Pancreas (tissue), 10 donors: ENCODE measurements around the gene ACOX3. TPM values are rescaled to one million over a fixed set of nuclear protein-coding genes. Genes with fewer than 3 reads are reported as not detected.

ENCODE experiments used
- ATAC-seq, 4 donors: fragments of 200-7000 bp; cut with Tn5 transposase; one replicate each; pipeline versions ENCODE4 v1.8.0 to v1.9.1; 2020; ENCODE audit warnings: mild to moderate bottlenecking in 4 of 4, moderate library complexity in 4 of 4
- DNase-seq, 6 donors: peaks; one replicate each; pipeline ENCODE4 v3.0.0-alpha.2; 2020
- FAIRE-seq: peaks from 2 replicates; lab custom pipeline; 2012; peaks lifted over from hg19 to GRCh38; lab: Jason Lieb, UNC
- H3K27ac ChIP-seq, 4 donors: fragments of 200-600 bp; sonication (generic); 1 replicate in 3 of 4; 2 replicates in 1 of 4; pipeline versions ENCODE4 v1.5.0 to v1.8.0; 2020
- H3K27me3 ChIP-seq, 4 donors: fragments of 200-600 bp; one replicate each; pipeline ENCODE4 v1.8.0; 2021
- H3K36me3 ChIP-seq, 3 donors: fragments of 200-600 bp; sonication (generic) in 1 of 3; one replicate each; pipeline versions ENCODE4 v1.5.0 to v1.8.0; 2020 to 2021
- H3K4me1 ChIP-seq, 3 donors: fragments of 200-600 bp; one replicate each; pipeline ENCODE4 v1.8.0; 2021
- H3K4me3 ChIP-seq, 4 donors: fragments of 200-600 bp; sonication (generic) in 2 of 4; one replicate each; pipeline versions ENCODE4 v1.5.0 to v1.8.0; 2020 to 2021
- H3K9me3 ChIP-seq, 4 donors: fragments of 200-600 bp; one replicate each; pipeline ENCODE4 v1.8.0; 2021
- WGBS, 2 donors: extraction: QIAGEN DNeasy Blood & Tissue Kit; methylation state at CpG; one replicate each; pipeline ENCODE4 v1.1.7; 2013; 5-methylcytosine and 5-hydroxymethylcytosine counted together
- intact Hi-C, 3 donors: fragments of 100-400 bp; cut with DNase I; formaldehyde crosslinking; loops; one replicate each; pipeline versions ENCODE4 v1.11.1 to v1.14.2; 2022
- polyA plus RNA-seq, 2 donors: library from polyadenylated mRNA; stranded (reverse); fragments of 200-250 nt; gene quantifications; one replicate each; pipeline ENCODE4 v1.2.3, GENCODE V29; 2013
- total RNA-seq, 6 donors: library from RNA; stranded (reverse); fragmentation: NEBNext Ultra II Directional in 4 of 6; extraction: Animal tissue kit (Norgen Biotek cat#: 25700) in 4 of 6; gene quantifications; one replicate each; pipeline versions ENCODE4 v1.2.1 to v1.2.4, GENCODE V29; 2021 to 2023
- TF ChIP-seq, protein P1 (sequence below), 4 donors: fragments of 200-600 bp; sonication (generic) in 3 of 4; IDR thresholded peaks; one replicate each; pipeline versions ENCODE4 v1.5.0 to v1.8.0; 2021; ENCODE audit warnings: antibody characterized with exemption in 4 of 4
- donor health status: healthy with polysubstance abuse.
- donor health status: DM: no; HTN: no; CAD: no; lungs with moderate emphysema.
- donor health status: DM: no; HTN: no; CAD: no.
- donor health status: control.
- donor health status: control.
- donor health status: Bipolar disorder and iron deficiency.
- donor health status: DM: yes; HTN: yes; CAD: no.
- donor health status: DM: no; HTN: no; CAD: no.
- donor health status: DM: no; HTN: no; CAD: no.
- donor health status: DM: yes; HTN: yes; CAD: no.

The ACOX3 gene
- total and polyA plus RNA-seq, 8 donors, result 16.1 to 24.8 (median 18.6) TPM

DNA sequence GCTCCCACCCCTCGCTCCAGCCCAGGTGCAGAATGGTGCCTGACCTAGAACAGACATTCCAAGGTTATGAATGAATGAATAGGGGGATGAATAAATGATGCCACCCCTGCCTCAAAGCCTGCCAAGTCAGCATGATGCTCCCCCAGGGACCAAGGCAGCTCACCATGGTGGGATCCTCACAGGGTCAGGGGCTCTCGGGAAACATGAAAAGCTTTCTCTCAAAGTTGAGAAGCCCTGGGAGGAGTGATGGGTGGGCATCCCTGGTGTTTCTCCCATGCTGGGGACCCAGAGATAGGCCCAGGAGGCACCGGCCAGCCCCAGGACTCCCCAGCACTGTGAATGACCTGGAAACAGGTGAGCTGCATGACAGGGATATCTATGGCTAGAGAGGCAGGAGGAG is 112.1 kb downstream of the ACOX3 start:
- peak in 1 of 6 donors; percentile 6 for DNase-seq
- TF ChIP-seq, protein P1, sequence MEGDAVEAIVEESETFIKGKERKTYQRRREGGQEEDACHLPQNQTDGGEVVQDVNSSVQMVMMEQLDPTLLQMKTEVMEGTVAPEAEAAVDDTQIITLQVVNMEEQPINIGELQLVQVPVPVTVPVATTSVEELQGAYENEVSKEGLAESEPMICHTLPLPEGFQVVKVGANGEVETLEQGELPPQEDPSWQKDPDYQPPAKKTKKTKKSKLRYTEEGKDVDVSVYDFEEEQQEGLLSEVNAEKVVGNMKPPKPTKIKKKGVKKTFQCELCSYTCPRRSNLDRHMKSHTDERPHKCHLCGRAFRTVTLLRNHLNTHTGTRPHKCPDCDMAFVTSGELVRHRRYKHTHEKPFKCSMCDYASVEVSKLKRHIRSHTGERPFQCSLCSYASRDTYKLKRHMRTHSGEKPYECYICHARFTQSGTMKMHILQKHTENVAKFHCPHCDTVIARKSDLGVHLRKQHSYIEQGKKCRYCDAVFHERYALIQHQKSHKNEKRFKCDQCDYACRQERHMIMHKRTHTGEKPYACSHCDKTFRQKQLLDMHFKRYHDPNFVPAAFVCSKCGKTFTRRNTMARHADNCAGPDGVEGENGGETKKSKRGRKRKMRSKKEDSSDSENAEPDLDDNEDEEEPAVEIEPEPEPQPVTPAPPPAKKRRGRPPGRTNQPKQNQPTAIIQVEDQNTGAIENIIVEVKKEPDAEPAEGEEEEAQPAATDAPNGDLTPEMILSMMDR (IDR thresholded peaks at IDR 0.05), result no peak
- FAIRE-seq, result no peak

DNA sequence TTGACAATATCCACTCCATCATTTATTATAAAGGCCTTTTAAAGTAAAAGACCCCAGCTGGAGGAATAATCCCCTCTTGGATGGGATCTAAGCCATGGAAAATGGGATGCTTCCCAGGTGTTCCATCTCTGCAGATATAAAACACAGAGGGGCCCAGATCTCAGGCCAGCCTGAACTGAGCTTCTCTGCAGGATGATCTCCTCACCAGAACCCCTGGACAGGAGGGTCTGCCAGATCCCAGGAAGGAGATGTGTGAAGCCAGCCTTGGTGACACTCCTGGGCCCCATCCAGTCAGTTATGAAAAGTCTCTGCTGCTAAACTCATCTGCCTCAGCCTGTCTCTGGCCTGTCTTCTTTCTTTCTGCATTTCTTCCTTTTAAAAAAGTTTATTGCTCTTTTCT is 114.3 kb downstream of the ACOX3 start:
- Histone ChIP-seq H3K4me3 (no peak overlapping the region), H3K9me3 (no peaks in the 10 kb centered on the region), H3K27me3 (no peaks in the 10 kb centered on the region), H3K27ac (no peak overlapping the region), H3K4me1 (no peaks in the 10 kb centered on the region), H3K36me3 (no peaks in the 10 kb centered on the region)
- intact Hi-C loops, result no loop called here
- no peak for DNase-seq
- no peak for FAIRE-seq
- TF ChIP-seq, protein P1 (IDR thresholded peaks at IDR 0.05), result no peak
- no peak for ATAC-seq

More for the DNA sequence above, 112.1 kb downstream of the ACOX3 start:
- Histone ChIP-seq H3K27ac (no peak overlapping the region), H3K4me1 (no peaks in the 10 kb centered on the region), H3K4me3 (no peak overlapping the region), H3K9me3 (no peaks in the 10 kb centered on the region), H3K36me3 (no peaks in the 10 kb centered on the region), H3K27me3 (no peaks in the 10 kb centered on the region)
- ATAC-seq, result no peak
- WGBS, 2 donors, result 72 to 74% methylated on average over 3 of the region's 3 CpGs
- intact Hi-C loops, result no loop called here

DNA sequence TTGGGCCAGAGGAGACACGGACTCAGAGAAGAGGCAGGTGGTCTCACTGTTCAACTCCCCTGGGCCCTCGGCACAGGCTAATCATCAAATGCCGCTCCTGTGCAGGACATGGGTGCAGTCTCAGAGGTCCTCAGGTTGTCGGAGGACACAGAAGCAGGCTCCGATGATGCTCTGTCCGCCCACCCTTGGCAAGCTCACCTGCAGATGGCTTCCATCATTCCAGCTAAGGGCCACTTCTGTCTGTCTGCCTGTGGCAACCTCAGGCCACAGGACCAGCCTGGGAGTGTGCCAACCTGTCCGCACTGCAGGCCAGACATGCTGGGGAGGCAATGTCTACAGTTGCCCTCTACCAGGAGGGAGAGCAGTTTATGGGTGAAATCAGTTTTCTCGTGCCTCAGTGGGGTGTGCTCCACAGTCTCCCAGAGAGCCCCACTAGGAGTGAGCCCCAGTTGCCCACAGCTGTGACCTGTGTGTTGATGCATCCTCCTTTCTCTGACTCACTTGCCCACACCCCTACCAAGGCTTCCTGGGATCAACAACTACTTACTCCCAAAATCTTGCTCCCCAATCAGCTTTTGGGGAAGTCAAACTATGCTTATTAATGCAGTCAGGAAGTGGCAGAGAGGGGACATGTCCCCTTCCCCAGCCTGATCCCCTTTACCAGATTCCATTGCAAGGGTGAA is 115.1 kb downstream of the ACOX3 start:
- no peak for FAIRE-seq
- no peak for ATAC-seq
- Histone ChIP-seq H3K4me1 (no peaks in the 10 kb centered on the region), H3K4me3 (no peak overlapping the region), H3K27me3 (no peaks in the 10 kb centered on the region), H3K9me3 (no peaks in the 10 kb centered on the region), H3K36me3 (no peaks in the 10 kb centered on the region), H3K27ac (no peak overlapping the region)
- intact Hi-C loops, result no loop called here
- TF ChIP-seq, protein P1 (IDR thresholded peaks at IDR 0.05), result no peak
- peak in 2 of 6 donors; percentile 25 to 41 for DNase-seq
- WGBS, 2 donors, result 69 to 73% methylated on average over 8 of the region's 8 CpGs

DNA sequence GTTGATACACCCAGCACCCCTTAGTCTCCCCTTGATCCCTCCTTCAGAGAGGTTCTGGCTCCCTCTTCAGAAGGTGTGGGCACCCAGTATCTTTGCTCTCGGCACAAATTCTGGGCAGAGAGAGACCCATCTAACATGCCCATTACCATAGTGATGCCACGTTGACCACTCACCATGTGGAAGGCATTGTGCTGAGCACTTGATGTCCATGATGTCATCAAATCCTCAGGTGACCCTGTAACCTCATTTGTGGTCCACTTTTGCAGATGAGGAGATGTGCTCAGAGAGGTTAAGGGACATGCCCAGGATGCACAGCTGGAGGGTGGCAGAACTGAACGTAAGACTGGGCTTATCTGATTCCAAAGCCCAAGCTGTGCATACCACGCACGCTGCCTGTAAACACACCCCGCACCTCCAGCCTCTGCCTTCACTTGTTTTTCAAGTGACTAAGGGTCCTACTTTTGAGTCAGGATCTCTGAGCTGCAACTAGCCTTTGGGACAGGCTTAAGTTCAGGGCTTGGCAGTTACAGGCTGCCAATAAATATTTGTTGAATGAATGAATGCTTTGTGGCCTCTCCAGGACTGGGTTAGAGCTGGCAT is 115.8 kb downstream of the ACOX3 start:
- no peak for DNase-seq
- FAIRE-seq, result no peak
- H3K27ac ChIP-seq, result no peak overlapping the region
- ATAC-seq, result no peak
- no peak overlapping the region for H3K4me3 ChIP-seq
- TF ChIP-seq, protein P1 (IDR thresholded peaks at IDR 0.05), result no peak
- H3K27me3 ChIP-seq, result no peaks in the 10 kb centered on the region
- intact Hi-C loops, result no loop called here
- no peaks in the 10 kb centered on the region for H3K9me3 ChIP-seq
- 75 to 77% methylated on average over 6 of the region's 6 CpGs for WGBS, 2 donors
- no peaks in the 10 kb centered on the region for H3K4me1 ChIP-seq
- H3K36me3 ChIP-seq, result no peaks in the 10 kb centered on the region

DNA sequence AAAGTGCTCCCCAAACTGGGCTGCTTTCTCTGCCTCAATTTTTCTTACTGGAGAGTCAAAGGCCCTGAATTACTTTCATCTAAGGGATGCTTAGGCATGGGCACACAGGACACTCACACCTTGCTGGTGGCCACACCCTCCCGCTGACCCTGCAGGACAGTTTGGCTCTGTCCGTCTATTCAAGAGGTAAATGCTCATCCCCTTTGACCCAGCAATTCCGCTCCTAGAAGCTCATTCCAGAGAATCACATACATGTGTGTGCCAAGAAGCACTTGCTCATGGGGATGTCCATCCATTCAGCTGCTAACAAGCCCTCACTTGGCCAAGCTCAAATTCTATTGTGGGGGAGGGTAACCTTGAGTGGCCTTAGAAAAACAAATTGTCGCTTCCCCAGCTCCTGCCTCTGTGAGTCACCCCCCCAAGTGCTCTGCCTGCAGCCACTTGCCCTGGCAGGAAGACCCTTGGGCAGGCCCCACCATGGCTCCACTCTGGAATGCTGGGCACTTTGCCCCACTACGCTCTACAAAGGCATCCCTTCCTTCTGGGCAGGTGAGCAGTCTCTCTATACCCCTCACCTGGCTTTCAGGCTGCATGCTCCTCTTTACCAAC is 116.5 kb downstream of the ACOX3 start:
- no peaks in the 10 kb centered on the region for H3K36me3 ChIP-seq
- H3K27ac ChIP-seq, result no peak overlapping the region
- DNase-seq, result peak in 1 of 6 donors; percentile 18
- 80 to 86% methylated on average over 5 of the region's 5 CpGs for WGBS, 2 donors
- no peaks in the 10 kb centered on the region for H3K9me3 ChIP-seq
- FAIRE-seq, result no peak
- no peaks in the 10 kb centered on the region for H3K4me1 ChIP-seq
- no peak for ATAC-seq
- no peak overlapping the region for H3K4me3 ChIP-seq
- TF ChIP-seq, protein P1 (IDR thresholded peaks at IDR 0.05), result no peak
- intact Hi-C loops, result no loop called here
- H3K27me3 ChIP-seq, result no peaks in the 10 kb centered on the region
